Stimulated activated CD4-positive, alpha-beta T cell treated with anti-CD3 and anti-CD28 coated beads, Interleukin-2, amount 100 ng/mL, for 24 hours (primary cell): ENCODE results near the gene HID1.
"Not testable (repeated sequence)": the region's sequence is repeated elsewhere in the genome, so short reads cannot be mapped to it uniquely, and the experiment has no call there.

ENCODE experiments used
- DNase-seq, 2 donors: peaks; one replicate each; pipeline ENCODE4 v3.0.0-alpha.2; 2020

HID1 gene

GRCh38 chr17:74921026-74921681, 51.4 kb downstream of the HID1 start:
- no peak for DNase-seq

GRCh38 chr17:74920642-74921025, 51.9 kb downstream of the HID1 start:
- DNase-seq: no peak

- DNase-seq: no peak
These were observed 52.3 kb downstream of the HID1 start for GRCh38 chr17:74920306-74920620.

GRCh38 chr17:74919440-74920305, 52.9 kb downstream of the HID1 start:
- no peak for DNase-seq

- no peak for DNase-seq
These were observed 53.7 kb downstream of the HID1 start for GRCh38 chr17:74918906-74919305.

- no peak for DNase-seq
These were observed 55.1 kb downstream of the HID1 start for GRCh38 chr17:74917430-74917829.

GRCh38 chr17:74916851-74917199, 55.7 kb downstream of the HID1 start:
- no peak for DNase-seq

GRCh38 chr17:74916136-74916850, 56.3 kb downstream of the HID1 start:
- DNase-seq: no peak

- not testable (repeated sequence) for DNase-seq
These were observed 61.1 kb downstream of the HID1 start for GRCh38 chr17:74911423-74911822.

GRCh38 chr17:74909097-74909496, 63.5 kb downstream of the HID1 start:
- not testable (repeated sequence) for DNase-seq

- DNase-seq: no peak
These were observed 65.5 kb downstream of the HID1 start for GRCh38 chr17:74907012-74907411.

- DNase-seq: not testable (repeated sequence)
These were observed 66.3 kb downstream of the HID1 start for GRCh38 chr17:74906214-74906793.

GRCh38 chr17:74904687-74905409, 67.7 kb downstream of the HID1 start:
- DNase-seq: no peak

GRCh38 chr17:74903671-74904070, 68.9 kb downstream of the HID1 start:
- no peak for DNase-seq

- no peak for DNase-seq
These were observed 69.5 kb downstream of the HID1 start for GRCh38 chr17:74903034-74903433.

- DNase-seq: no peak
These were observed 71.0 kb downstream of the HID1 start for GRCh38 chr17:74901353-74902135.
